HEK293 (cell line): Measurements from ENCODE around the gene C19orf12.

Experiments used
- CTCF ChIA-PET: fragments of 350-600 bp; formaldehyde crosslinking; extraction: SDS; loops from one replicate; lab custom pipeline; 2021; ENCODE audit warnings: antibody characterized with exemption; lab: Yijun Ruan, JAX
- POLR2A ChIA-PET: fragments of 300-600 bp; formaldehyde crosslinking; extraction: SDS; loops from one replicate; lab custom pipeline; 2020; ENCODE audit warnings: antibody characterized with exemption, inconsistent platforms; lab: Yijun Ruan, JAX
- H3K27ac ChIP-seq: fragments of 200-500 bp; sonication (Bioruptor generic); 2 replicates; pipeline ENCODE4 v1.5.1; 2014; ENCODE audit warnings: low read depth, low read length, control low read depth, inconsistent platforms; ENCODE audit errors: extremely low read depth
- H3K36me3 ChIP-seq, 2 experiments: fragments of 200-500 bp in 1 of 2; sonication (Bioruptor generic) in 1 of 2; 1 replicate in 1 of 2; 2 replicates in 1 of 2; pipeline ENCODE4 v1.5.1; 2014 to 2017; ENCODE audit warnings: inconsistent platforms in 2 of 2, low read length in 2 of 2; ENCODE audit not compliant: control insufficient read depth in 2 of 2, insufficient read depth in 1 of 2
- H3K4me1 ChIP-seq: fragments of 200-500 bp; sonication (Bioruptor generic); 2 replicates; pipeline ENCODE4 v1.5.1; 2014; ENCODE audit warnings: mild to moderate bottlenecking, low read length, inconsistent platforms; ENCODE audit not compliant: control insufficient read depth, insufficient read depth
- H3K4me3 ChIP-seq: 2 replicates; pipeline ENCODE4 v1.5.1; 2011; ENCODE audit warnings: low read depth, mild to moderate bottlenecking, control low read depth, low read length, moderate library complexity
- H3K9me3 ChIP-seq: fragments of 200-500 bp; sonication (Bioruptor generic); 2 replicates; pipeline ENCODE4 v1.5.1; 2014; ENCODE audit warnings: low read depth, low read length, inconsistent platforms; ENCODE audit not compliant: control insufficient read depth, insufficient read depth
- AEBP2 ChIP-seq: fragments of 450-650 bp; formaldehyde crosslinking; IDR thresholded peaks from 2 replicates; pipeline ENCODE4 v1.5.1; 2016; ENCODE audit warnings: missing biosample characterization, missing genetic modification characterization, borderline replicate concordance
- HOXC10 ChIP-seq: sonication (generic); formaldehyde crosslinking; IDR thresholded peaks from 2 replicates; pipeline ENCODE4 v1.8.1; 2023; ENCODE audit warnings: mild to moderate bottlenecking, missing genetic modification reagents
- IKZF3 ChIP-seq: fragments of 450-650 bp; IDR thresholded peaks from 2 replicates; pipeline ENCODE4 v1.5.0; 2018; ENCODE audit warnings: missing biosample characterization, mild to moderate bottlenecking, missing genetic modification characterization, moderate library complexity
- OSR2 ChIP-seq: fragments of 450-650 bp; formaldehyde crosslinking; IDR thresholded peaks from 2 replicates; pipeline ENCODE4 v1.5.1; 2016; ENCODE audit warnings: missing biosample characterization, missing genetic modification characterization
- REPIN1 ChIP-seq: fragments of 450-650 bp; formaldehyde crosslinking; IDR thresholded peaks from 2 replicates; pipeline ENCODE4 v1.5.1; 2017; ENCODE audit warnings: missing biosample characterization, missing genetic modification characterization, low read depth
- SCRT2 ChIP-seq: fragments of 450-650 bp; formaldehyde crosslinking; IDR thresholded peaks from 2 replicates; pipeline ENCODE4 v1.5.1; 2016; ENCODE audit warnings: missing biosample characterization, missing genetic modification characterization
- SP2 ChIP-seq: fragments of 450-650 bp; formaldehyde crosslinking; IDR thresholded peaks from 2 replicates; pipeline ENCODE4 v1.5.1; 2016; ENCODE audit warnings: missing biosample characterization, missing genetic modification characterization
- TRIM28 ChIP-seq: IDR thresholded peaks from 2 replicates; pipeline ENCODE4 v1.6.1; 2011; ENCODE audit warnings: low read length, control low read depth, borderline replicate concordance
- ZBTB21 ChIP-seq: fragments of 450-650 bp; formaldehyde crosslinking; IDR thresholded peaks from 2 replicates; pipeline ENCODE4 v1.5.1; 2017; ENCODE audit warnings: missing biosample characterization, missing genetic modification characterization
- ZNF112 ChIP-seq: fragments of 450-650 bp; formaldehyde crosslinking; IDR thresholded peaks from 2 replicates; pipeline ENCODE4 v1.5.0; 2017; ENCODE audit warnings: missing biosample characterization, missing genetic modification characterization
- ZNF157 ChIP-seq: fragments of 450-650 bp; formaldehyde crosslinking; IDR thresholded peaks from 2 replicates; pipeline ENCODE4 v1.5.1; 2016; ENCODE audit warnings: missing biosample characterization, missing genetic modification characterization
- ZNF175 ChIP-seq: fragments of 450-650 bp; formaldehyde crosslinking; IDR thresholded peaks from 2 replicates; pipeline ENCODE4 v1.5.1; 2016; ENCODE audit warnings: missing biosample characterization, missing genetic modification characterization
- ZNF211 ChIP-seq: fragments of 450-650 bp; formaldehyde crosslinking; IDR thresholded peaks from 2 replicates; pipeline ENCODE4 v1.5.1; 2016; ENCODE audit warnings: low read depth, missing biosample characterization, missing genetic modification characterization
- ZNF223 ChIP-seq: fragments of 450-650 bp; formaldehyde crosslinking; IDR thresholded peaks from 2 replicates; pipeline ENCODE4 v1.5.1; 2016; ENCODE audit warnings: missing biosample characterization, missing genetic modification characterization
- ZNF239 ChIP-seq: fragments of 450-650 bp; formaldehyde crosslinking; IDR thresholded peaks from 2 replicates; pipeline ENCODE4 v1.5.1; 2016; ENCODE audit warnings: missing biosample characterization, missing genetic modification characterization
- ZNF544 ChIP-seq: fragments of 450-650 bp; formaldehyde crosslinking; IDR thresholded peaks from 2 replicates; pipeline ENCODE4 v1.5.0; 2017; ENCODE audit warnings: missing biosample characterization, missing genetic modification characterization
- ZNF560 ChIP-seq: fragments of 450-650 bp; formaldehyde crosslinking; IDR thresholded peaks from 2 replicates; pipeline ENCODE4 v1.5.1; 2017; ENCODE audit warnings: missing biosample characterization, missing genetic modification characterization, borderline replicate concordance
- ZNF561 ChIP-seq: fragments of 450-650 bp; IDR thresholded peaks from 2 replicates; pipeline ENCODE4 v1.5.1; 2018; ENCODE audit warnings: missing biosample characterization, missing genetic modification characterization, borderline replicate concordance
- ZNF596 ChIP-seq: fragments of 450-650 bp; IDR thresholded peaks from 2 replicates; pipeline ENCODE4 v1.5.0; 2018; ENCODE audit warnings: missing biosample characterization, mild to moderate bottlenecking, missing genetic modification characterization, moderate library complexity
- ZNF626 ChIP-seq: fragments of 450-650 bp; sonication (Bioruptor Pico); formaldehyde crosslinking; IDR thresholded peaks from 2 replicates; pipeline ENCODE4 v1.5.1; 2018; ENCODE audit warnings: missing biosample characterization, missing genetic modification characterization, inconsistent platforms
- ZNF654 ChIP-seq: fragments of 450-650 bp; formaldehyde crosslinking; IDR thresholded peaks from 2 replicates; pipeline ENCODE4 v1.5.1; 2016; ENCODE audit warnings: low read depth, missing biosample characterization, missing genetic modification characterization
- ZNF664 ChIP-seq: fragments of 450-650 bp; formaldehyde crosslinking; IDR thresholded peaks from 2 replicates; pipeline ENCODE4 v1.5.1; 2016; ENCODE audit warnings: missing biosample characterization, missing genetic modification characterization
- ZNF707 ChIP-seq: fragments of 450-650 bp; formaldehyde crosslinking; IDR thresholded peaks from 2 replicates; pipeline ENCODE4 v1.5.1; 2016; ENCODE audit warnings: missing biosample characterization, missing genetic modification characterization
- ZNF776 ChIP-seq: fragments of 450-650 bp; formaldehyde crosslinking; IDR thresholded peaks from 2 replicates; pipeline ENCODE4 v1.5.0; 2017; ENCODE audit warnings: missing biosample characterization, missing genetic modification characterization, borderline replicate concordance
- ZSCAN16 ChIP-seq: fragments of 450-650 bp; formaldehyde crosslinking; IDR thresholded peaks from 2 replicates; pipeline ENCODE4 v1.5.1; 2016; ENCODE audit warnings: missing biosample characterization, missing genetic modification characterization
- ZSCAN23 ChIP-seq: fragments of 450-650 bp; formaldehyde crosslinking; IDR thresholded peaks from 2 replicates; pipeline ENCODE4 v1.5.1; 2016; ENCODE audit warnings: missing biosample characterization, missing genetic modification characterization

C19orf12 gene

GRCh38 chr19:29752450-29753025 is 37.5 kb upstream of the C19orf12 start:
- H3K4me3 ChIP-seq: no peak overlapping the region
- CTCF ChIA-PET: interaction anchor here (0.6 to 2.6 kb wide), 7 partner anchors 8 to 210 kb away, joined by 3 to 13 read pairs (median 4); no protein-coding TSS in a partner anchor

GRCh38 chr19:29751932-29752331 is 36.9 kb upstream of the C19orf12 start:
- POLR2A ChIA-PET: interaction anchor here (0.6 kb wide), 1 partner anchor 35 kb away, joined by 11 read pairs; no protein-coding TSS in a partner anchor
- no peaks in the 10 kb centered on the region for H3K9me3 ChIP-seq
- CTCF ChIA-PET: interaction anchor here (0.6 to 2.6 kb wide), 8 partner anchors 8 to 211 kb away, joined by 3 to 13 read pairs (median 4); no protein-coding TSS in a partner anchor
- no peak overlapping the region for H3K27ac ChIP-seq
- no peak overlapping the region for H3K4me3 ChIP-seq
- H3K4me1 ChIP-seq: no peaks in the 10 kb centered on the region
- no peak for TF ChIP-seq ZNF544 (tag by site-specific recombination)
- TF ChIP-seq ZNF561: no peak
- no peak for TF ChIP-seq REPIN1
- TF ChIP-seq ZNF664 (tag by site-specific recombination): peak; percentile 99
- no peak for TF ChIP-seq ZNF560 (tag by site-specific recombination)
- TF ChIP-seq, all 188 proteins: peak for 1
- H3K36me3 ChIP-seq: no peaks in the 10 kb centered on the region

More at GRCh38 chr19:29752450-29753025, 37.5 kb upstream of the C19orf12 start:
- no peaks in the 10 kb centered on the region for H3K9me3 ChIP-seq
- TF ChIP-seq SCRT2 (tag by site-specific recombination) (no peak), ZNF175 (tag by site-specific recombination) (no peak), AEBP2 (tag by site-specific recombination) (no peak), ZNF626 (tag by site-specific recombination) (no peak), ZNF223 (no peak), SP2 (tag by site-specific recombination) (no peak), ZNF776 (tag by site-specific recombination) (no peak), ZNF596 (tag by site-specific recombination) (no peak), ZNF707 (tag by site-specific recombination) (no peak), ZSCAN23 (tag by site-specific recombination) (no peak), ZSCAN16 (tag by site-specific recombination) (no peak)
- H3K36me3 ChIP-seq: no peaks in the 10 kb centered on the region
- H3K4me1 ChIP-seq: no peaks in the 10 kb centered on the region
- no peak overlapping the region for H3K27ac ChIP-seq
- POLR2A ChIA-PET: interaction anchor here (0.6 kb wide), 1 partner anchor 35 kb away, joined by 11 read pairs; no protein-coding TSS in a partner anchor

DNA sequence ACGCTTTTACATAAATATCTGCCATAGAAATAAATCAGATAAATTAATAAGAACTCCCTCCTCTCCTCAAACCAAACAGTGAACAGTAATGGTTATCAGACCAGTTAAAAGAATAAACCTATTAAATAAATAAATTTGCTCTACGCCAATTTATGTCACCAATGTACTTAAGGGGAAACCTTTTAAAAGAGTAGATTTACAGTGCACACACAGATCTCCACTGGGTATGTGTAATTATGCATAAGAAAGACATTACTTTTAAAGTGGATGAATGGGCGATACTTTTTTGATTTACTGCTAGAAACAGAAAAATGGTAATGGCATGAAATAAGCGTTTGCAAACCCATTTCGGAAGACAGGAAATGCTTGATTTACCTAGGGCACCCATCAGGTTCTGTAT is 34.9 kb upstream of the C19orf12 start:
- H3K36me3 ChIP-seq: no peaks in the 10 kb centered on the region
- H3K4me3 ChIP-seq: no peak overlapping the region
- H3K4me1 ChIP-seq: no peaks in the 10 kb centered on the region
- ChIA-PET CTCF (interaction anchor here (0.9 to 3.0 kb wide), 4 partner anchors 8 to 124 kb away, joined by 4 to 18 read pairs (median 6); no protein-coding TSS in a partner anchor), POLR2A (no interaction called here)
- TF ChIP-seq ZNF157 (no peak), ZBTB21 (tag by site-specific recombination) (no peak), OSR2 (tag by site-specific recombination) (no peak), IKZF3 (tag by site-specific recombination) (no peak), ZSCAN16 (tag by site-specific recombination) (no peak), ZNF211 (tag by site-specific recombination) (no peak), ZNF239 (tag by site-specific recombination) (no peak), TRIM28 (no peak), ZNF560 (tag by site-specific recombination) (no peak), ZNF654 (tag by site-specific recombination) (no peak), HOXC10 (CRISPR knock-in tag) (no peak), ZNF112 (tag by site-specific recombination) (no peak)
- no peaks in the 10 kb centered on the region for H3K9me3 ChIP-seq
- H3K27ac ChIP-seq: no peak overlapping the region
